HEK293 (cell line): Measurements from ENCODE around the gene NDRG4.
A peak's percentile ranks its signal among the peaks of the same experiment; 100 is the strongest.

Experiments used
- CTCF ChIA-PET: fragments of 350-600 bp; formaldehyde crosslinking; extraction: SDS; loops from one replicate; lab custom pipeline; 2021; ENCODE audit warnings: antibody characterized with exemption; lab: Yijun Ruan, JAX
- POLR2A ChIA-PET: fragments of 300-600 bp; formaldehyde crosslinking; extraction: SDS; loops from one replicate; lab custom pipeline; 2020; ENCODE audit warnings: antibody characterized with exemption, inconsistent platforms; lab: Yijun Ruan, JAX
- H3K27ac ChIP-seq: fragments of 200-500 bp; sonication (Bioruptor generic); 2 replicates; pipeline ENCODE4 v1.5.1; 2014; ENCODE audit warnings: low read depth, low read length, control low read depth, inconsistent platforms; ENCODE audit errors: extremely low read depth
- H3K36me3 ChIP-seq, 2 experiments: fragments of 200-500 bp in 1 of 2; sonication (Bioruptor generic) in 1 of 2; 1 replicate in 1 of 2; 2 replicates in 1 of 2; pipeline ENCODE4 v1.5.1; 2014 to 2017; ENCODE audit warnings: inconsistent platforms in 2 of 2, low read length in 2 of 2; ENCODE audit not compliant: control insufficient read depth in 2 of 2, insufficient read depth in 1 of 2
- H3K4me1 ChIP-seq: fragments of 200-500 bp; sonication (Bioruptor generic); 2 replicates; pipeline ENCODE4 v1.5.1; 2014; ENCODE audit warnings: mild to moderate bottlenecking, low read length, inconsistent platforms; ENCODE audit not compliant: control insufficient read depth, insufficient read depth
- H3K4me3 ChIP-seq: 2 replicates; pipeline ENCODE4 v1.5.1; 2011; ENCODE audit warnings: low read depth, mild to moderate bottlenecking, control low read depth, low read length, moderate library complexity
- H3K9me3 ChIP-seq: fragments of 200-500 bp; sonication (Bioruptor generic); 2 replicates; pipeline ENCODE4 v1.5.1; 2014; ENCODE audit warnings: low read depth, low read length, inconsistent platforms; ENCODE audit not compliant: control insufficient read depth, insufficient read depth
- EGR2 ChIP-seq: fragments of 450-650 bp; formaldehyde crosslinking; IDR thresholded peaks from 2 replicates; pipeline ENCODE4 v1.5.1; 2016; ENCODE audit warnings: low read depth, missing biosample characterization, missing genetic modification characterization
- FEZF1 ChIP-seq: fragments of 450-650 bp; formaldehyde crosslinking; IDR thresholded peaks from 2 replicates; pipeline ENCODE4 v1.5.1; 2016; ENCODE audit warnings: missing biosample characterization, missing genetic modification characterization
- GFI1B ChIP-seq: fragments of 450-650 bp; formaldehyde crosslinking; IDR thresholded peaks from 2 replicates; pipeline ENCODE4 v1.5.1; 2016; ENCODE audit warnings: missing biosample characterization, missing genetic modification characterization
- GLI2 ChIP-seq: fragments of 450-650 bp; formaldehyde crosslinking; IDR thresholded peaks from 2 replicates; pipeline ENCODE4; 2017; ENCODE audit warnings: missing biosample characterization, missing genetic modification characterization, low read depth, borderline replicate concordance
- MEIS1 ChIP-seq: sonication (generic); formaldehyde crosslinking; IDR thresholded peaks from 2 replicates; pipeline ENCODE4 v1.8.1; 2022; ENCODE audit warnings: missing genetic modification reagents, mild to moderate bottlenecking, borderline replicate concordance
- SCRT1 ChIP-seq: fragments of 450-650 bp; formaldehyde crosslinking; IDR thresholded peaks from 2 replicates; pipeline ENCODE4 v1.5.1; 2016; ENCODE audit warnings: missing biosample characterization, missing genetic modification characterization, borderline replicate concordance
- ZBTB21 ChIP-seq: fragments of 450-650 bp; formaldehyde crosslinking; IDR thresholded peaks from 2 replicates; pipeline ENCODE4 v1.5.1; 2017; ENCODE audit warnings: missing biosample characterization, missing genetic modification characterization
- ZBTB8A ChIP-seq: fragments of 450-650 bp; formaldehyde crosslinking; IDR thresholded peaks from 2 replicates; pipeline ENCODE4 v1.5.1; 2016; ENCODE audit warnings: missing biosample characterization, missing genetic modification characterization
- ZEB2 ChIP-seq: fragments of 450-650 bp; formaldehyde crosslinking; IDR thresholded peaks from 2 replicates; pipeline ENCODE4 v1.5.1; 2016; ENCODE audit warnings: missing biosample characterization, missing genetic modification characterization
- ZFHX2 ChIP-seq: fragments of 450-650 bp; formaldehyde crosslinking; conservative IDR thresholded peaks from 2 replicates; pipeline ENCODE4 v1.5.1; 2016; ENCODE audit warnings: missing biosample characterization, missing genetic modification characterization
- ZFP69B ChIP-seq: fragments of 450-650 bp; formaldehyde crosslinking; IDR thresholded peaks from 2 replicates; pipeline ENCODE4 v1.5.1; 2016; ENCODE audit warnings: missing biosample characterization, missing genetic modification characterization
- ZIC2 ChIP-seq: fragments of 450-650 bp; formaldehyde crosslinking; IDR thresholded peaks from 2 replicates; pipeline ENCODE4 v1.5.1; 2016; ENCODE audit warnings: missing biosample characterization, missing genetic modification characterization
- ZNF133 ChIP-seq: fragments of 450-650 bp; formaldehyde crosslinking; IDR thresholded peaks from 2 replicates; pipeline ENCODE4 v1.5.1; 2016; ENCODE audit warnings: missing biosample characterization, missing genetic modification characterization
- ZNF140 ChIP-seq: fragments of 450-650 bp; formaldehyde crosslinking; IDR thresholded peaks from 2 replicates; pipeline ENCODE4 v1.5.1; 2016; ENCODE audit warnings: missing biosample characterization, missing genetic modification characterization
- ZNF2 ChIP-seq: fragments of 450-650 bp; formaldehyde crosslinking; IDR thresholded peaks from 2 replicates; pipeline ENCODE4 v1.5.1; 2016; ENCODE audit warnings: missing biosample characterization, missing genetic modification characterization
- ZNF302 ChIP-seq: fragments of 450-650 bp; formaldehyde crosslinking; IDR thresholded peaks from 2 replicates; pipeline ENCODE4 v1.5.1; 2016; ENCODE audit warnings: missing biosample characterization, missing genetic modification characterization, low read depth
- ZNF433 ChIP-seq: fragments of 450-650 bp; formaldehyde crosslinking; IDR thresholded peaks from 2 replicates; pipeline ENCODE4 v1.5.1; 2016; ENCODE audit warnings: missing biosample characterization, missing genetic modification characterization, low read depth
- ZNF600 ChIP-seq: fragments of 450-650 bp; formaldehyde crosslinking; IDR thresholded peaks from 2 replicates; pipeline ENCODE4 v1.5.1; 2016; ENCODE audit warnings: missing biosample characterization, missing genetic modification characterization
- ZNF654 ChIP-seq: fragments of 450-650 bp; formaldehyde crosslinking; IDR thresholded peaks from 2 replicates; pipeline ENCODE4 v1.5.1; 2016; ENCODE audit warnings: low read depth, missing biosample characterization, missing genetic modification characterization
- ZNF692 ChIP-seq: fragments of 450-650 bp; formaldehyde crosslinking; IDR thresholded peaks from 2 replicates; pipeline ENCODE4 v1.5.1; 2016; ENCODE audit warnings: missing biosample characterization, missing genetic modification characterization

Gene NDRG4

GRCh38 chr16:58509256-58510096 lies 9.5 kb downstream of the NDRG4 start:
- CTCF ChIA-PET: interaction anchor here (0.6 to 1.0 kb wide), 4 partner anchors 22 to 787 kb away, joined by 3 to 5 read pairs (median 3); no protein-coding TSS in a partner anchor
- no peak for TF ChIP-seq ZNF140
- TF ChIP-seq, all 188 proteins: peak for 0
- H3K27ac ChIP-seq: no peak overlapping the region

GRCh38 chr16:58510097-58510775 lies 10.3 kb downstream of the NDRG4 start:
- CTCF ChIA-PET: interaction anchor here (0.6 to 2.5 kb wide), 3 partner anchors 23 to 151 kb away, joined by 3 to 9 read pairs (median 3); no protein-coding TSS in a partner anchor
- Histone ChIP-seq H3K9me3 (no peaks in the 10 kb centered on the region), H3K27ac (no peak overlapping the region), H3K36me3 (peaks cover 0 to 9% of the 10 kb centered on the region in 2 experiments; a peak in 1 of 3 replicates), H3K4me1 (no peaks in the 10 kb centered on the region), H3K4me3 (no peak overlapping the region)
- POLR2A ChIA-PET: interaction anchor here (0.7 kb wide), 1 partner anchor 152 kb away, joined by 3 read pairs; no protein-coding TSS in a partner anchor
- TF ChIP-seq ZIC2 (tag by site-specific recombination) (peak; percentile 61), ZNF133 (tag by site-specific recombination) (no peak)

More at GRCh38 chr16:58509256-58510096, 9.5 kb downstream of the NDRG4 start:
- H3K4me3 ChIP-seq: no peak overlapping the region
- POLR2A ChIA-PET: interaction anchor here (0.7 kb wide), 1 partner anchor 152 kb away, joined by 3 read pairs; no protein-coding TSS in a partner anchor
- no peaks in the 10 kb centered on the region for H3K9me3 ChIP-seq
- H3K4me1 ChIP-seq: no peaks in the 10 kb centered on the region
- peaks cover 0 to 9% of the 10 kb centered on the region in 2 experiments; a peak in 1 of 3 replicates for H3K36me3 ChIP-seq

GRCh38 chr16:58510776-58511628 lies 11.1 kb downstream of the NDRG4 start:
- peaks cover 0 to 9% of the 10 kb centered on the region in 2 experiments; a peak in 1 of 3 replicates for H3K36me3 ChIP-seq
- TF ChIP-seq ZNF302 (no peak), EGR2 (tag by site-specific recombination) (0 out of 2 replicates have a peak, but pooled peaks have one; percentile 10), ZFHX2 (tag by site-specific recombination) (peak; percentile 44), ZNF600 (tag by site-specific recombination) (0 out of 2 replicates have a peak, but pooled peaks have one; percentile 25)
- TF ChIP-seq, all 188 proteins: peak for 3
- H3K9me3 ChIP-seq: no peaks in the 10 kb centered on the region
- H3K4me1 ChIP-seq: no peaks in the 10 kb centered on the region
- ChIA-PET POLR2A (interaction anchor here (0.6 kb wide), 1 partner anchor 111 kb away, joined by 5 read pairs; no protein-coding TSS in a partner anchor), CTCF (interaction anchor here (0.6 to 2.5 kb wide), 16 partner anchors 9 to 260 kb away, joined by 3 to 12 read pairs (median 4); partner anchors contain the start of gene NDRG4)
- H3K4me3 ChIP-seq: no peak overlapping the region
- H3K27ac ChIP-seq: no peak overlapping the region

- Histone ChIP-seq H3K4me3 (no peak overlapping the region), H3K36me3 (peaks cover 0 to 20% of the 10 kb centered on the region in 2 experiments; a peak in 2 of 3 replicates), H3K4me1 (peaks cover 4% of the 10 kb centered on the region; the same call in 1 of the 2 replicates), H3K9me3 (no peaks in the 10 kb centered on the region), H3K27ac (no peak overlapping the region)
- ChIA-PET CTCF (interaction anchor here (0.6 to 2.5 kb wide), 18 partner anchors 10 to 261 kb away, joined by 3 to 12 read pairs (median 4); partner anchors contain the start of gene NDRG4), POLR2A (interaction anchor here (0.6 to 1.0 kb wide), 2 partner anchors 110 to 149 kb away, joined by 3 to 5 read pairs; no protein-coding TSS in a partner anchor)
- TF ChIP-seq GLI2 (tag by site-specific recombination) (no peak), ZFP69B (tag by site-specific recombination) (0 out of 2 replicates have a peak, but pooled peaks have one; percentile 23), ZNF692 (tag by site-specific recombination) (peak; percentile 77), ZIC2 (tag by site-specific recombination) (0 out of 2 replicates have a peak, but pooled peaks have one; percentile 9), MEIS1 (CRISPR knock-in tag) (no peak), GFI1B (no peak), SCRT1 (tag by site-specific recombination) (peak; percentile 75; the same call in 1 of the 2 replicates), ZNF2 (tag by site-specific recombination) (peak; percentile 78; the same call in 1 of the 2 replicates), ZEB2 (tag by site-specific recombination) (peak; percentile 37; the same call in 1 of the 2 replicates), FEZF1 (tag by site-specific recombination) (no peak), ZNF654 (tag by site-specific recombination) (peak; percentile 29), ZBTB8A (tag by site-specific recombination) (peak; percentile 39; the same call in 1 of the 2 replicates), ZNF433 (tag by site-specific recombination) (no peak), ZBTB21 (no peak)
Observed at GRCh38 chr16:58511933-58512815, 12.2 kb downstream of the NDRG4 start.
